NCI-H128 (cell line): ENCODE data around the gene GTF2E1.

Experiments
- DNase-seq: peaks from one replicate; lab custom pipeline; 2025; ENCODE audit not compliant: unreplicated experiment; lab: John Stamatoyannopoulos, UW

The GTF2E1 gene

DNA sequence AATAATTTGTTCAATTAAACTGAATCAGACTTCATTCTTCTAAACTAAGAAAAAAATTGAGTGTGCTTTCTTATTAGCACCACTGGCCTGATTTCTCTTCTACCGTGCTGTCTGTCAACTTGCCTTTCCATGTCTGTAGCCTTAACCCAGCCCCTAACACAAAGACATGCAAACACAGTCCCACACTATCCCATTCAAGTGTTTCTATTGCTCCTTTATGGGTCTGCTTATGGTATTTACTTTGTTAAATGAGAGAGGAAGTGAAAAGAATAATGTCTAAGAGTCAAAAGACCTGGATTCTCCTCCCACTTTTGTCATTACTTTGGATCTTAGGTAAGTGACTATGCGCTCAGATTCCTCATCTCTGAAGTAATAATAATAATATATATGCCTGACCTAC, 55.3 kb downstream of the GTF2E1 start:
- no peak for DNase-seq

DNA sequence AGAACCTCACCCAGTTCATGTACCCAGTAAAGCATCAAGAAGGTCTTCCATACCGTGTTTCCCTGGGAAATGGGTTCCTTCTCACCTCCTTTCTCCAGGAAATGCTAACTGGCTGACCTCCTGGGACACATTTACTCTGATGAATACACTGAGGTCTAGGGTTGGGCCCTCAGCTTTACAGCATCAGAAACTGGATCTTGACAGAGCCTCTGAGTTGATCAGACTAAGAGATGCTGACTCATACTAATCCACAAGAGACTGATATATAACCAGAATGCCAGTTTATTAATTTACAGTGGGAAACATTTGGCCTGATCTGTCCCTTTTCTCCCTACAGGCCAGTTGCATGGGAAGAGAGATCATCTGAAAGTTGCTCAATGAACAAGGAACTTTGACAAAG, 55.8 kb downstream of the GTF2E1 start:
- no peak for DNase-seq

DNA sequence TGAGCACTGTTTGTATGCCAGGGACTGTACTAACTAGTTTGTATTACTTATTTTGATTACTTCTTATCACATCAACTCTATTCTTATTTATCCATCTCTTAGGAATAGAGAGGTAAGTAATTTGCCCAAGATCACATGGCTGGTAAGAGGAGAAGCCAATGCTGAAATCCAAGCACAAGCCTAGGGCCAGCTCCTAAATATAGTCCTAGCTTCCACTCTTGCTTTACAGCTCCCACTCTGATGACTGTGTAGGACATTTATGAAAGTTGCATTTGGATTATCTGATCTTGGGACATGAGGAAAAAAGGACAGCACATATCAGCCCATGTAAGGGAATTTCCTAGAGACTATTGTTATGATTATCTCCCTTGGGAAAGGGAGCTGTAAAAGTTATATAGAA, 58.1 kb downstream of the GTF2E1 start:
- DNase-seq: no peak

DNA sequence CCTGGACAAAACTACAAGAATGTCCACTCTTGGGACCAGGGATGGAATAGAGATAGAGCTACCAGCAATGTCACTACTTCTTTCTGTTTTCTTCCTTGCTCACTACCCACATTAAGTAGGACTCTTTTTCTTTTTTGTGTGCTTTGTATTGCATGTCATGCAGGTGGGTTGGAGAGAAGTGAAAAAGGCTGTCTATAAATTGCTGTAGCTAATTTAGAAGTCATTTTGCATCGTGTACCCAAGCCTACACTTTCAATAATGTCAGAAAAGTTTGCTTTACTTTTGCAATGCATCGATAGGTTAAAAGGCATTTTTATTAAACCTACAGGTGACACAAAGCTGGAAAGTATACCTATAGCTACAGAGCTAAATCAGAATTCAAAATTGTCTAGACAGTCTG, 58.9 kb downstream of the GTF2E1 start:
- no peak for DNase-seq

DNA sequence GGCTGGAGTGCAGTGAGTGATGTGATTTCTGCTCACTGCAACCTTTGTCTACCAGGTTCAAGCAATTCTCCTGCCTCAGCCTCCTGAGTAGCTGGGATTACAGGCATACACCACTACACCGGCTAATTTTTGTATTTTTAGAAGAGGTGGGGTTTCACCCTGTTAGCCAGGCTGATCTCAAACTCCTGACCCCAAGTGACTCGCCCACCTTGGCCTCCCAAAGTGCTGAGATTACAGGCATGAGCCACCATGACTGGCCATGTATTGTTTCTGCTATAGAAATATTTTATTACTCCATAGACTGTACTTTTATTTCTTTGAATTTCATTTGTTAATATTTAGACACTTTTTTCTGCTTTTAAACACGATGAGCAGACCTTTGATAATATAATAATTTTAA, 60.4 kb downstream of the GTF2E1 start:
- DNase-seq: no peak

DNA sequence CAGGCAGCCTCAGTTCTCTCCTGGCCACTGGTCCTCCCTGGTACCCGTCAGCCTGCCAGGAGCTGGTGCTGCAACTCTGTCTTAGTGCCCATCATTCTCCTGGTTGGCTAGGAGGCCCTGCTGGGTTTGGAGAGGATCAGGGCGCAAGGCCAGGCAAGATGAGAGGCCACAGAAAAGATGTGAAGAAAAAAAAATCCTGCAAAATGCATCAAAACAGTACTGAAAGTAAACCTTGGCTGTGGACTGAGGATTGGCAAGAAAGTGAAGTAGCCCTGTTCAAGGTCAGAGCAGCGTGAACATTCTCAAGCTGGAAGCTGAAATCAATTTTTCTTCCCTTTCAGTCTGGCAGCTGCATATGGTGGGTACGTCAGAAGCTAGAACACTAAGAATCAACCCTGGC, 74.2 kb downstream of the GTF2E1 start:
- no peak for DNase-seq

DNA sequence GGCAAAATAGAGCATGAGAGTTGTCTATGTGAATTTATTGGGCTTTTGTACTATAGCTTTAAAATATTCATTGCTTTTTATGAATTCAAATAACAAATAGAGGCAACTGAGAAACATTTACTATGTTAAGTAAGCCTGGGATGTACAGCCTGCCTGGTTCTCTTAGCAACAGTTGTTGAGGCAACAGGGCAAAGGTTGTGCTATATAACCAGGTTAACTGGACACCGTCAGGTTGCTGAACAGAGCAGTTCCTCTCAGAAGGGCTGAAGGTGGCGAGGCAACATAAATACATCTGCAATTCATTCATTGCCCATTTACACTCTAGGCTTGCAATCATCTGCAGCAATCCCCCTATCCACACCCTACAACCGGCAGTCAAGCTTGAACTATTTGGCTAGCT, 78.2 kb downstream of the GTF2E1 start:
- DNase-seq: no peak

DNA sequence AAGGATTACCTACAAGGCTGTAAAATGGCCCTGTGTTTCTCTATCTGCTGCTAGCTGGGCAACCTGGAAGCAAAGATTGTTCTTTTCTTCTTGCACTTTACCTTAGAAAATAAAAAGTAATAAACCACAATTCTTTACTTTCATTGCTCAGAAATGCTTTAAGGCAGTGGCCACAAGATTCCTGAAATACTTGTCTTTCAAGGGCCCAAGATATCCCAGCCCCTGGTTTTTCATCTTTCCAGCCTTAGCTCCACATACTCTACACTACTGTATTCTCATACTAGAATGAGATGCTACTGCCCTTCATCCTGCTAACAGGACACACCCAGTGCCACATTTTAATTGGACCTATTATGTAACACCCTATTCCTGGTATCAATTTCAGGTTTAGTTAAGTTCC, 78.9 kb downstream of the GTF2E1 start:
- no peak for DNase-seq

DNA sequence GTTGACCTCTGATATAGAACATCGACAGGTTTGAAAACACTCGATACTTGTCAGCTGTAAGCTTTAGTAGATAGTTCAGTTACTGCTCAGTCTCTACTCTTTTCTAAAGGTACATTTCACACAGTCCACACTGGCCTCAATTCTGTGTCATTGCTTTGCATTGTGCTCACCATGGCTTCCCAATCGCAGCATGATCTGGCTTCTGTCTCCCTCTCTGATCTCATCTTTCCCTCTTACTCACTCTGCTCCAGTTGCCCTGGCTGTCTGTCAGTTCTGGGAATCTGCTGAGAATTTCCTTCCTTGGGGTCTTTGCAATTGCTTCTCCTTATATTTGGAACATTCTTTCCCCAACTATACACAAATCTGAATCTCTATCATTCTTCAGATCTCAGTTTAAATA, 80.6 kb downstream of the GTF2E1 start:
- no peak for DNase-seq

DNA sequence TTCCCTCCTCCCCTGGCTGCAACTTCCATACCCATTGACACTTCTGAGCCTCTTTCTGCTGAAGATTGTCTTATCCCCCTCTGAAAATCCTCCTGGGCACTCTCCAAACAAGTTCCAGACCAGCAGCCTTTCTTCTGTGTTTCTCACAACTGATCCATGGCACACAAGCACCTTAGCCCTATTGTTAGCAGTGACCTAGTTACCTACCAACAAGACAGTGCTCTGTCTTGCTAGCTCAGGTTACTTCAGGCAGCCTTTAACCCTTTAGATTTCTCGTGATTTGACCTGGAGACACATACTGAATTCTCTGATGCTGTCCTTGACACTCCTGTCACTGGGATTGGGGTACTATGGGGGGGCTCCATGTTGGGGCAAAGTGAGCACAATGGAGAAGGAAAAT, 82.1 kb downstream of the GTF2E1 start:
- DNase-seq: no peak

DNA sequence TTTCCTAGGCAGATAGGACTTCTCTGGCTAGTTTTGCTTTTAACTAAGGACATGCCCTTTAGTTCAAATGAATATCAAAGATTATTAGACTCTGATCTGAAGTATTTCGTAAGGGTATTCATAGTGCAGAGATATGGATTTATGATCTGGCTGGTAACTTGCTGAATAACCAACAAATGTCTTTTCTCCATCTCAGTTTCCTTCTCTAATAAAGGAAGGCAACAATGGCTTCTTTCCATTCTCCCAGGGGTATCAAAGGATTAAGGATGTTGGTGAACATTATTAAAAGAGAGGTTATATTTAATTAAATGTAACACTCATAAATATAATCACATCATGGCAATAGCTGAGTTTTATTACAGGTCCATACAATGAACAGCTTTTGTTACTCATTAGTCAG, 86.3 kb downstream of the GTF2E1 start:
- no peak for DNase-seq

DNA sequence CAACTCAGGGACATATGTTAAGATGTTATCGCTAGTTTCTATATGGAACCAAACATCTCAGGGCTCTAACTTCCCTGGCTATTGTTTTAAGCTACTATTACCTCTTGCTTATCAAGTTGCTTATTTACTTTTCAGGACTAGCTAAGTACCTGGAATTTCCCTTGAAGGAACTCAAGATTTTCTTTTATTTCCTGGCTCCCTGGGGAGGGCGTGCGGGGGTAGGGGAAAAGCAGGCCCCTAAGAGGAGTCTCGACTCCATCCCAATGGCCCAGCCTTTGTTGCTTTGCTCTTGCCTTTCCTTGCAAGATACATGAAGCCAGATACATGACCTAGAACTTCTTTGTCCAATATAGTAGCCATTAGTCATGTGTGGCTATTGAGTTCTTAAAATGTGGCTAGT, 88.5 kb downstream of the GTF2E1 start:
- no peak for DNase-seq
